Measurements from ENCODE around the gene PWWP3B. TPM values are rescaled to one million over a fixed set of nuclear protein-coding genes. Genes with fewer than 3 reads are reported as not detected.

Gene PWWP3B
- total RNA-seq, 1 donor, result not detected

GRCh38 chrX:106208154-106208553 lies 40.0 kb downstream of the PWWP3B start:
- DNase-seq (ENCODE audit: low read depth), result no peak
- no peak overlapping the region for H3K4me3 ChIP-seq (ENCODE audit: low read depth, low read length)
- no peak for TF ChIP-seq CTCF (IDR thresholded peaks at IDR 0.05; ENCODE audit: insufficient read depth, low read length)

Other genes starting within 250 kb of the PWWP3B start
- gene SERPINA7, start 129.6 kb upstream of the PWWP3B start, total RNA-seq (ENCODE audit: low replicate concordance), result not detected in 2 replicates

Measured in fibroblast of the aortic adventitia (primary cell).